Uterus (tissue), 4 donors: ENCODE data around the gene NR2F1-AS1. TPM values are rescaled to one million over a fixed set of nuclear protein-coding genes. Genes with fewer than 3 reads are reported as not detected.

Source experiments
- DNase-seq, 2 donors: peaks; one replicate each; pipeline ENCODE4 v3.0.0-alpha.2; 2019 to 2020
- H3K27ac ChIP-seq, 2 donors: fragments of 200-600 bp; sonication (generic); 1 replicate in 1 of 2; 2 replicates in 1 of 2; pipeline ENCODE4 v1.5.1; 2016 to 2018
- H3K27me3 ChIP-seq, 2 donors: fragments of 200-600 bp; sonication (generic); one replicate each; pipeline ENCODE4 v1.5.1; 2018 to 2019; ENCODE audit warnings: control low read depth in 1 of 2
- H3K36me3 ChIP-seq, 2 donors: fragments of 200-600 bp; sonication (generic); one replicate each; pipeline ENCODE4 v1.5.1; 2019; ENCODE audit warnings: control low read depth in 1 of 2
- H3K4me1 ChIP-seq, 2 donors: fragments of 200-600 bp; sonication (generic); one replicate each; pipeline ENCODE4 v1.5.1; 2018 to 2019; ENCODE audit warnings: control low read depth in 1 of 2
- H3K4me3 ChIP-seq, 2 donors: fragments of 200-600 bp; sonication (generic); 1 replicate in 1 of 2; 2 replicates in 1 of 2; pipeline ENCODE4 v1.5.1; 2018 to 2019; ENCODE audit warnings: mild to moderate bottlenecking in 1 of 2
- H3K9me3 ChIP-seq, 2 donors: fragments of 200-600 bp; sonication (generic); one replicate each; pipeline ENCODE4 v1.5.1; 2019; ENCODE audit warnings: control low read depth in 1 of 2
- POLR2A ChIP-seq, 2 donors: fragments of 450-650 bp; IDR thresholded peaks; one replicate each; pipeline ENCODE4 v1.6.1; 2016; ENCODE audit warnings: antibody characterized with exemption in 2 of 2, mild to moderate bottlenecking in 1 of 2, moderate library complexity in 1 of 2
- intact Hi-C: fragments of 100-400 bp; cut with DNase I; formaldehyde crosslinking; loops from one replicate; pipeline ENCODE4 v1.15.1; 2023; ENCODE audit warnings: low total_unique reads
- total RNA-seq, 4 donors: library from RNA; depleted of rRNA in 3 of 4; stranded (reverse); fragments of >200 nt in 3 of 4; gene quantifications; one replicate each; pipeline versions ENCODE4 v1.1.0 to v1.2.4, GENCODE V29; 2014 to 2023
- TF ChIP-seq, protein P1 (sequence below), 4 experiments: fragments of 200-600 bp in 2 of 4; fragments of 450-650 bp in 2 of 4; sonication (generic) in 2 of 4; IDR thresholded peaks; one replicate each; pipeline ENCODE4 v1.5.1; 2016 to 2019; ENCODE audit warnings: antibody characterized with exemption in 4 of 4, mild to moderate bottlenecking in 2 of 4, moderate library complexity in 1 of 4
- donor health status: DM: yes; HTN: yes; CAD: no.

Gene NR2F1-AS1
- total RNA-seq, 4 donors from 2014 or later: 4.4 to 46.1 (median 19.9) TPM

- intact Hi-C loops: no loop called here
- no peaks in the 10 kb centered on the region for H3K27me3 ChIP-seq
Observed at GRCh38 chr5:93591323-93591945, 10.4 kb upstream of the NR2F1-AS1 start.

GRCh38 chr5:93590493-93590892 lies 9.5 kb upstream of the NR2F1-AS1 start:
- no peak overlapping the region for H3K4me3 ChIP-seq
- H3K9me3 ChIP-seq: no peaks in the 10 kb centered on the region
- no peaks in the 10 kb centered on the region for H3K36me3 ChIP-seq
- TF ChIP-seq POLR2A (IDR thresholded peaks at IDR 0.05): no peak
- TF ChIP-seq, protein P1, sequence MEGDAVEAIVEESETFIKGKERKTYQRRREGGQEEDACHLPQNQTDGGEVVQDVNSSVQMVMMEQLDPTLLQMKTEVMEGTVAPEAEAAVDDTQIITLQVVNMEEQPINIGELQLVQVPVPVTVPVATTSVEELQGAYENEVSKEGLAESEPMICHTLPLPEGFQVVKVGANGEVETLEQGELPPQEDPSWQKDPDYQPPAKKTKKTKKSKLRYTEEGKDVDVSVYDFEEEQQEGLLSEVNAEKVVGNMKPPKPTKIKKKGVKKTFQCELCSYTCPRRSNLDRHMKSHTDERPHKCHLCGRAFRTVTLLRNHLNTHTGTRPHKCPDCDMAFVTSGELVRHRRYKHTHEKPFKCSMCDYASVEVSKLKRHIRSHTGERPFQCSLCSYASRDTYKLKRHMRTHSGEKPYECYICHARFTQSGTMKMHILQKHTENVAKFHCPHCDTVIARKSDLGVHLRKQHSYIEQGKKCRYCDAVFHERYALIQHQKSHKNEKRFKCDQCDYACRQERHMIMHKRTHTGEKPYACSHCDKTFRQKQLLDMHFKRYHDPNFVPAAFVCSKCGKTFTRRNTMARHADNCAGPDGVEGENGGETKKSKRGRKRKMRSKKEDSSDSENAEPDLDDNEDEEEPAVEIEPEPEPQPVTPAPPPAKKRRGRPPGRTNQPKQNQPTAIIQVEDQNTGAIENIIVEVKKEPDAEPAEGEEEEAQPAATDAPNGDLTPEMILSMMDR (IDR thresholded peaks at IDR 0.05): no peak
- intact Hi-C loops: no loop called here
- H3K27me3 ChIP-seq: no peaks in the 10 kb centered on the region
- DNase-seq: no peak
- no peak overlapping the region for H3K27ac ChIP-seq
- peaks cover 0 to 4% of the 10 kb centered on the region in 2 donors for H3K4me1 ChIP-seq

More at GRCh38 chr5:93591323-93591945, 10.4 kb upstream of the NR2F1-AS1 start:
- no peak overlapping the region for H3K4me3 ChIP-seq
- H3K36me3 ChIP-seq: no peaks in the 10 kb centered on the region
- no peak overlapping the region for H3K27ac ChIP-seq
- no peak for TF ChIP-seq POLR2A (IDR thresholded peaks at IDR 0.05)
- TF ChIP-seq, protein P1 (IDR thresholded peaks at IDR 0.05): no peak
- H3K9me3 ChIP-seq: no peaks in the 10 kb centered on the region
- peaks cover 0 to 4% of the 10 kb centered on the region in 2 donors for H3K4me1 ChIP-seq
- no peak for DNase-seq

DNA sequence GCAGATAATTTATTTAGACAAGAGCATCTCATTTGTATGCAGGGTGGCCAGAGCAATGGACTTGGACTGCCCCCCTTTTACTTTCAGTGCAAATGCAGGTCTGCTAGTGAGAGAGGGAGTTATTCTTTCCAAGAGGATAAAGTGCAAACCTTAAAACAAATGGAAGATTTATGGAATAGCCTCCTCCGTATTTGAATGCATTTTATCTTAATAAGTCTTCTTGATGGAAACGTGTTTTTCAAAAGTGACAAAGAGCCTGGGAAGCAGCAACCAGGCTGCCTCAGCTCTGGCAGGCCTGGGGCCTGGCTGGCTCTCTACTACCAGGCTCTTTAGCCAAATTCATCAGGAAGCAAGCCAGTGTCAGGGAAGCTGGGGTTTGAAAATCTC lies 8.8 kb upstream of the NR2F1-AS1 start:
- H3K27me3 ChIP-seq: no peaks in the 10 kb centered on the region
- H3K36me3 ChIP-seq: no peaks in the 10 kb centered on the region
- peaks cover 0 to 4% of the 10 kb centered on the region in 2 donors for H3K4me1 ChIP-seq
- no peak overlapping the region for H3K4me3 ChIP-seq
- no peaks in the 10 kb centered on the region for H3K9me3 ChIP-seq
- TF ChIP-seq, protein P1 (IDR thresholded peaks at IDR 0.05): peak in 1 of 4 experiments; percentile 22
- no peak for TF ChIP-seq POLR2A (IDR thresholded peaks at IDR 0.05)
- intact Hi-C loops: no loop called here
- no peak for DNase-seq
- H3K27ac ChIP-seq: no peak overlapping the region

- no peak for DNase-seq
- TF ChIP-seq POLR2A (IDR thresholded peaks at IDR 0.05): no peak
- TF ChIP-seq, protein P1 (IDR thresholded peaks at IDR 0.05): no peak
- Histone ChIP-seq H3K27me3 (no peaks in the 10 kb centered on the region), H3K4me1 (peaks cover 0 to 4% of the 10 kb centered on the region in 2 donors), H3K9me3 (no peaks in the 10 kb centered on the region), H3K27ac (peak overlapping the region in 1 of 2 donors; percentile 37), H3K4me3 (peak overlapping the region in 1 of 2 donors; percentile 8), H3K36me3 (no peaks in the 10 kb centered on the region)
- intact Hi-C loops: no loop called here
Observed at GRCh38 chr5:93589152-93589828, 8.3 kb upstream of the NR2F1-AS1 start.
